ENCODE measurements around the gene KLHL26. TPM values are rescaled to one million over a fixed set of nuclear protein-coding genes. Genes with fewer than 3 reads are reported as not detected.
"Not testable (repeated sequence)": the region's sequence is repeated elsewhere in the genome, so short reads cannot be mapped to it uniquely, and the experiment has no call there.

KLHL26 gene
- total and polyA plus RNA-seq, 2 of the 13 experiments (the other 11 are each of a cell fraction or from before 2014, with no cell fraction given): 1.5 to 1.7 TPM

GRCh38 chr19:18680148-18680547 is 43.3 kb downstream of the KLHL26 start:
- 88% methylated on average over 1 of the region's 1 CpG for WGBS (ENCODE audit: low lambda C conversion rate)
- DNase-seq (ENCODE audit: low spot score); CTCF ChIA-PET (ENCODE audit: low intra/inter-chr PET ratio, low total read pairs); H3K4me2 ChIP-seq (ENCODE audit: low read depth, low read length); H3K9ac ChIP-seq (ENCODE audit: insufficient read depth, low read depth, low read length); H3K4me3 ChIP-seq (replicated peaks in 1 of 3; ENCODE audit: insufficient read depth in 1 of 3, low read depth in 2 of 3, low read length in 3 of 3); H3K36me3 ChIP-seq (replicated peaks in 1 of 2; ENCODE audit: control insufficient read depth in 1 of 2, insufficient read depth in 2 of 2, low read length in 2 of 2); BruUV-seq (replicated peaks); in situ Hi-C loops (cut with HindIII; ENCODE audit: extremely low pct_ligation_motif_present, low pct_unique_long_range_greater_than_20kb); H3K27me3 ChIP-seq (ENCODE audit: control insufficient read depth in 1 of 2, insufficient read depth in 2 of 2, low read length in 2 of 2); H2AFZ ChIP-seq (ENCODE audit: low read length); H4K20me1 ChIP-seq (ENCODE audit: insufficient read depth, low read length); FAIRE-seq; H3K27ac ChIP-seq (ENCODE audit: extremely low read length, insufficient read depth, low read length); ATAC-seq; H3K9me3 ChIP-seq (ENCODE audit: low read length): not testable (repeated sequence)
- Histone ChIP-seq H3K79me2 (ENCODE audit: insufficient read depth, low read length) (peaks cover 13% of the 10 kb centered on the region), H3K4me1 (ENCODE audit: insufficient read depth, low read length) (peaks cover 55% of the 10 kb centered on the region)
- TF ChIP-seq ZNF329 (CRISPR knock-in tag; IDR thresholded peaks at IDR 0.05; ENCODE audit: low read depth): peak; percentile 98
- intact Hi-C loops (cut with micrococcal nuclease; ENCODE audit: unreplicated experiment): loop anchor here (10.0 kb wide), 1 partner anchor 55 kb away; no protein-coding TSS in a partner anchor
- POLR2A ChIA-PET: interaction anchor here (1.1 kb wide), 1 partner anchor 51 kb away, joined by 3 read pairs; no protein-coding TSS in a partner anchor

- ATAC-seq (peak; percentile 17), FAIRE-seq (no peak), DNase-seq (ENCODE audit: low spot score) (no peak)
- Histone ChIP-seq H3K9ac (ENCODE audit: insufficient read depth, low read depth, low read length) (peak overlapping the region; percentile 73), H3K4me1 (ENCODE audit: insufficient read depth, low read length) (peaks cover 47% of the 10 kb centered on the region), H2AFZ (ENCODE audit: low read length) (no peak overlapping the region), H3K79me2 (ENCODE audit: insufficient read depth, low read length) (peaks cover 34% of the 10 kb centered on the region), H3K4me3 (replicated peaks in 1 of 3; ENCODE audit: insufficient read depth in 1 of 3, low read depth in 2 of 3, low read length in 3 of 3) (peak overlapping the region; percentile 63 to 86 (median 77)), H3K36me3 (replicated peaks in 1 of 2; ENCODE audit: control insufficient read depth in 1 of 2, insufficient read depth in 2 of 2, low read length in 2 of 2) (no peaks in the 10 kb centered on the region), H3K4me2 (ENCODE audit: low read depth, low read length) (peak overlapping the region; percentile 100), H3K27ac (ENCODE audit: extremely low read length, insufficient read depth, low read length) (peak overlapping the region; percentile 66), H3K9me3 (ENCODE audit: low read length) (no peaks in the 10 kb centered on the region), H3K27me3 (ENCODE audit: control insufficient read depth in 1 of 2, insufficient read depth in 2 of 2, low read length in 2 of 2) (no peaks in the 10 kb centered on the region; a peak in 1 of 5 replicates), H4K20me1 (ENCODE audit: insufficient read depth, low read length) (no peaks in the 10 kb centered on the region; the same call in 1 of the 2 replicates)
- no TSS peak for BruUV-seq (replicated peaks)
- 13% methylated on average over 8 of the region's 8 CpGs for WGBS (ENCODE audit: low lambda C conversion rate)
- in situ Hi-C loops (cut with HindIII; ENCODE audit: extremely low pct_ligation_motif_present, low pct_unique_long_range_greater_than_20kb): no loop called here
- POLR2A ChIA-PET: interaction anchor here (1.0 to 1.1 kb wide), 2 partner anchors 58 to 59 kb away, joined by 3 to 4 read pairs; no protein-coding TSS in a partner anchor
- intact Hi-C loops (cut with micrococcal nuclease; ENCODE audit: unreplicated experiment): loop anchor here (10.0 kb wide), 1 partner anchor 52 kb away; no protein-coding TSS in a partner anchor
- CTCF ChIA-PET (ENCODE audit: low intra/inter-chr PET ratio, low total read pairs): no interaction called here
- TF ChIP-seq ZSCAN9 (CRISPR knock-in tag; IDR thresholded peaks at IDR 0.05; ENCODE audit: borderline replicate concordance): no peak
- no peak for TF ChIP-seq EEA1 (CRISPR knock-in tag; IDR thresholded peaks at IDR 0.05; ENCODE audit: borderline replicate concordance)
- TF ChIP-seq AKAP8 (CRISPR knock-in tag; IDR thresholded peaks at IDR 0.05): no peak
- no peak for TF ChIP-seq PTBP1 (IDR thresholded peaks at IDR 0.05; ENCODE audit: low read depth, low read length, poor library complexity, severe bottlenecking)
- no peak for TF ChIP-seq PATZ1 (CRISPR knock-in tag; IDR thresholded peaks at IDR 0.05)
- TF ChIP-seq MAF1 (CRISPR knock-in tag; IDR thresholded peaks at IDR 0.05; ENCODE audit: borderline replicate concordance): no peak
- TF ChIP-seq FOSL2 (CRISPR knock-in tag; IDR thresholded peaks at IDR 0.05): no peak
- no peak for TF ChIP-seq ETS1 (CRISPR knock-in tag; IDR thresholded peaks at IDR 0.05)
- TF ChIP-seq ZNF468 (CRISPR knock-in tag; IDR thresholded peaks at IDR 0.05): no peak
- TF ChIP-seq MTA1 (CRISPR knock-in tag; IDR thresholded peaks at IDR 0.05; ENCODE audit: borderline replicate concordance): 0 out of 2 replicates have a peak, but pooled peaks have one; percentile 12
- no peak for TF ChIP-seq LCORL (IDR thresholded peaks at IDR 0.05)
- TF ChIP-seq LCORL (CRISPR knock-in tag; IDR thresholded peaks at IDR 0.05): 0 out of 2 replicates have a peak, but pooled peaks have one; percentile 12
- no peak for TF ChIP-seq ARID3A (IDR thresholded peaks at IDR 0.05; ENCODE audit: low read depth, low read length)
Observed at GRCh38 chr19:18682807-18683108, 45.9 kb downstream of the KLHL26 start.
